Body of pancreas (tissue), 4 donors: Measurements from ENCODE around the gene INSL6. TPM values are rescaled to one million over a fixed set of nuclear protein-coding genes. Genes with fewer than 3 reads are reported as not detected.
"Not testable (repeated sequence)": the region's sequence is repeated elsewhere in the genome, so short reads cannot be mapped to it uniquely, and the experiment has no call there.

ENCODE experiments used
- ATAC-seq: fragments of 150-250 bp; one replicate; pipeline ENCODE4 v1.9.1; 2016
- DNase-seq, 4 donors: peaks; one replicate each; pipeline ENCODE4 v3.0.0-alpha.2; 2019
- H3K27ac ChIP-seq, 4 donors: fragments of 200-600 bp; sonication (generic); 1 replicate in 3 of 4; 2 replicates in 1 of 4; pipeline versions ENCODE4 v1.5.1 to v1.6.1; 2016 to 2019; ENCODE audit warnings: mild to moderate bottlenecking in 1 of 4, mixed read lengths in 1 of 4, moderate library complexity in 1 of 4
- H3K27me3 ChIP-seq, 2 donors: fragments of 200-600 bp; sonication (generic); one replicate each; pipeline ENCODE4 v1.6.0; 2016; ENCODE audit warnings: mild to moderate bottlenecking in 1 of 2
- H3K36me3 ChIP-seq, 2 donors: fragments of 200-600 bp; sonication (generic); replicated peaks in 1 of 2; 2 replicates each; pipeline ENCODE4 v1.5.1; 2016; ENCODE audit warnings: low read depth in 2 of 2; ENCODE audit not compliant: insufficient read depth in 1 of 2
- H3K4me1 ChIP-seq: fragments of 200-600 bp; sonication (generic); one replicate; pipeline ENCODE4 v1.6.0; 2016
- H3K4me3 ChIP-seq, 2 donors: fragments of 200-600 bp; sonication (generic); 1 replicate in 1 of 2; 2 replicates in 1 of 2; pipeline ENCODE4 v1.5.1; 2016 to 2019
- H3K9me3 ChIP-seq, 3 donors: fragments of 200-600 bp; sonication (generic); 1 replicate in 2 of 3; 2 replicates in 1 of 3; pipeline ENCODE4 v1.5.1; 2016
- CTCF ChIP-seq, 7 experiments: fragments of 450-650 bp in 4 of 7; fragments of 200-600 bp in 3 of 7; sonication (generic) in 3 of 7; IDR thresholded peaks; one replicate each; pipeline ENCODE4 v1.5.1; 2016 to 2019; ENCODE audit warnings: antibody characterized with exemption in 7 of 7
- POLR2A ChIP-seq, 3 donors: fragments of 450-650 bp; IDR thresholded peaks; one replicate each; pipeline ENCODE4 v1.6.1; 2016; ENCODE audit warnings: antibody characterized with exemption in 3 of 3, mild to moderate bottlenecking in 2 of 3
- WGBS, 2 donors: methylation state at CpG; one replicate each; pipeline ENCODE4 v1.1.5; 2017; 5-methylcytosine and 5-hydroxymethylcytosine counted together
- intact Hi-C: fragments of 100-400 bp; cut with DNase I; formaldehyde crosslinking; loops from one replicate; pipeline ENCODE4 v1.15.1; 2023
- total RNA-seq, 2 donors: library from RNA; depleted of rRNA; stranded (reverse); fragments of >200 nt; gene quantifications; one replicate each; pipeline ENCODE4 v1.1.0, GENCODE V29; 2016

Gene INSL6
- total RNA-seq, 2 donors from 2014 or later, result not detected

DNA sequence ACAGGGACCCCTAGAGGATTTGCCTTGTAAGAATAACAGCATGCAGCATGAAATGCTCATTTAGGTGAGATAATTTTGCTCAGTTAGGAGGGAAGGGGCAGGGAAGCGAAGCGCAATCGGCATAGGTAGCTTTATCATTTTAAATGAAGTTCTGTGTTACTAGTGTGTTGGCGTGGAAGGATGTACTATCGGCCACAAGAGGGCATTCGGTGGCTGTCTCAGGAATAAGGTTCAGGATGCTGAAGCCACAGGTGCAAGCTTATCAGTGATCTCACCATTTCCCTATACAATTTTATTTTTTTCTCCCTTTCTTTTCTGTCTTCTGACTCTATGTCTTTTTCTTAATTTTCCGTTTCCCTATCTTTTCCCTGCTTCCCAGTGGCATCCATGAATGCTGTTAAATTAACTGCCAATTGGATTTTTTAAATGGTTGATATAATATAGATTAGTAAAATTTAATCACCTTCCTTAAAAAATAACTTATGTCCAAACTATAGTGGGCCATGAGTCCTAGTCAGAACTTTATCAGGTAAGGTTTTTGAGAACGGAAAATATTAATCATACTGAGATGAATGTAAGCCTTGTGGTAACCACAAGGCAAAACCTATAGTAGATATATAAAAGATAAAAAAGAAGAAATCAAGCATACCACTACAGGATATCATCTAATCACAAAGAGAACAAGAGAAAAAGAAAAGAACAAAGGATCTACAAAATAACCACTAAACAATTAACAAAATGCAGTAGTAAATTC lies 1.2 kb upstream of the INSL6 start:
- 11% methylated on average over 8 of the region's 8 CpGs for WGBS, 2 donors
- H3K4me1 ChIP-seq, result no peaks in the 10 kb centered on the region
- no peaks in the 10 kb centered on the region for H3K27me3 ChIP-seq
- no peak overlapping the region for H3K27ac ChIP-seq
- ATAC-seq (peak; percentile 81), DNase-seq (peak; percentile 60 to 76 (median 68))
- TF ChIP-seq CTCF (IDR thresholded peaks at IDR 0.05) (peak; percentile 31 to 87 (median 70)), POLR2A (IDR thresholded peaks at IDR 0.05) (no peak)
- intact Hi-C loops, result loop anchor here (10.0 kb wide), 1 partner anchor 398 kb away; no protein-coding TSS in a partner anchor
- no peaks in the 10 kb centered on the region for H3K36me3 ChIP-seq
- H3K4me3 ChIP-seq, result no peak overlapping the region
- no peaks in the 10 kb centered on the region for H3K9me3 ChIP-seq

- no peaks in the 10 kb centered on the region for H3K4me1 ChIP-seq
- no peaks in the 10 kb centered on the region for H3K36me3 ChIP-seq
- no peak overlapping the region for H3K27ac ChIP-seq
- DNase-seq (no peak), ATAC-seq (no peak)
- 84 to 87% methylated on average over 2 of the region's 2 CpGs for WGBS, 2 donors
- no peaks in the 10 kb centered on the region for H3K27me3 ChIP-seq
- intact Hi-C loops, result loop anchor here (10.0 kb wide), 1 partner anchor 400 kb away; no protein-coding TSS in a partner anchor
- TF ChIP-seq CTCF (IDR thresholded peaks at IDR 0.05), result no peak
- TF ChIP-seq POLR2A (IDR thresholded peaks at IDR 0.05), result no peak
- H3K9me3 ChIP-seq, result no peaks in the 10 kb centered on the region
- no peak overlapping the region for H3K4me3 ChIP-seq
These were observed 663 bp downstream of the INSL6 start for GRCh38 chr9:5184776-5185175.

- not testable (repeated sequence) for DNase-seq, H3K4me3 ChIP-seq, H3K4me1 ChIP-seq, H3K36me3 ChIP-seq, H3K27me3 ChIP-seq, H3K9me3 ChIP-seq, H3K27ac ChIP-seq, ATAC-seq
- 82 to 85% methylated on average over 2 of the region's 2 CpGs for WGBS, 2 donors
- intact Hi-C loops, result loop anchor here (10.0 kb wide), 1 partner anchor 404 kb away; no protein-coding TSS in a partner anchor
These were observed 4.8 kb downstream of the INSL6 start for GRCh38 chr9:5180631-5181030.

- TF ChIP-seq CTCF (IDR thresholded peaks at IDR 0.05), result no peak
- no peak for TF ChIP-seq POLR2A (IDR thresholded peaks at IDR 0.05)
- Histone ChIP-seq H3K27me3 (no peaks in the 10 kb centered on the region), H3K9me3 (no peaks in the 10 kb centered on the region), H3K36me3 (no peaks in the 10 kb centered on the region), H3K27ac (no peak overlapping the region), H3K4me3 (no peak overlapping the region), H3K4me1 (no peaks in the 10 kb centered on the region)
- intact Hi-C loops, result no loop called here
- no peak for DNase-seq
- no peak for ATAC-seq
- 53 to 83% methylated on average over 1 to 4 of the region's 4 CpGs for WGBS, 2 donors
These were observed 7.2 kb downstream of the INSL6 start for GRCh38 chr9:5178126-5178805.

GRCh38 chr9:5146241-5146640 lies 39.2 kb downstream of the INSL6 start:
- no peaks in the 10 kb centered on the region for H3K36me3 ChIP-seq
- ATAC-seq (no peak), DNase-seq (no peak)
- no peak overlapping the region for H3K4me3 ChIP-seq
- H3K27me3 ChIP-seq, result no peaks in the 10 kb centered on the region
- TF ChIP-seq POLR2A (IDR thresholded peaks at IDR 0.05), result no peak
- TF ChIP-seq CTCF (IDR thresholded peaks at IDR 0.05), result no peak
- 80 to 86% methylated on average over 1 of the region's 1 CpG for WGBS, 2 donors
- no peak overlapping the region for H3K27ac ChIP-seq
- H3K4me1 ChIP-seq, result no peaks in the 10 kb centered on the region
- H3K9me3 ChIP-seq, result peaks cover 0 to 10% (median 0%) of the 10 kb centered on the region in 3 donors
- intact Hi-C loops, result no loop called here
